Ecto neural progenitor cell (in vitro differentiated cells): Measurements from ENCODE around the gene FIGN.
A peak's percentile ranks its signal among the peaks of the same experiment; 100 is the strongest.

Source experiments
- DNase-seq: peaks from one replicate; pipeline ENCODE4 v3.0.0-alpha.2; 2018; ENCODE audit warnings: low spot score

Gene FIGN

GRCh38 chr2:163558251-163559021 lies 177.4 kb downstream of the FIGN start:
- DNase-seq: peak; percentile 51

GRCh38 chr2:163556511-163556910 lies 179.3 kb downstream of the FIGN start:
- DNase-seq: no peak

- no peak for DNase-seq
Measured at GRCh38 chr2:163554864-163555263, 180.9 kb downstream of the FIGN start.

- no peak for DNase-seq
Measured at GRCh38 chr2:163553601-163554000, 182.2 kb downstream of the FIGN start.

- no peak for DNase-seq
Measured at GRCh38 chr2:163552758-163553157, 183.1 kb downstream of the FIGN start.

- DNase-seq: no peak
Measured at GRCh38 chr2:163551616-163552373, 184.0 kb downstream of the FIGN start.

GRCh38 chr2:163548970-163549369 lies 186.8 kb downstream of the FIGN start:
- DNase-seq: no peak
